GM19397 (cell line): Measurements from ENCODE around the gene PCDHB11.
"Not testable (repeated sequence)": the region's sequence is repeated elsewhere in the genome, so short reads cannot be mapped to it uniquely, and the experiment has no call there.

ENCODE experiments used
- ATAC-seq: cut with Tn5 transposase; IDR thresholded peaks from one replicate; pipeline ENCODE4 v1.9.1; 2021; ENCODE audit warnings: mild to moderate bottlenecking, moderate library complexity; ENCODE audit not compliant: unreplicated experiment

PCDHB11 gene

DNA sequence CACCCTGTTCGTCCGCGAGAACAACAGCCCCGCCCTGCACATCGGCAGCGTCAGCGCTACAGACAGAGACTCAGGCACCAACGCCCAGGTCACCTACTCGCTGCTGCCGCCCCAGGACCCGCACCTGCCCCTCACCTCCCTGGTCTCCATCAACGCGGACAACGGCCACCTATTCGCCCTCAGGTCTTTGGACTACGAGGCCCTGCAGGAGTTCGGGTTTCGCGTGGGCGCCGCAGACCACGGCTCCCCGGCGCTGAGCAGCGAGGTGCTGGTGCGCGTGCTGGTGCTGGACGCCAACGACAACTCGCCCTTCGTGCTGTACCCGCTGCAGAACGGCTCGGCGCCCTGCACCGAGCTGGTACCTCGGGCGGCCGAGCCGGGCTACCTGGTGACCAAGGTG lies 36.5 kb downstream of the PCDHB11 start:
- ATAC-seq, result not testable (repeated sequence)

DNA sequence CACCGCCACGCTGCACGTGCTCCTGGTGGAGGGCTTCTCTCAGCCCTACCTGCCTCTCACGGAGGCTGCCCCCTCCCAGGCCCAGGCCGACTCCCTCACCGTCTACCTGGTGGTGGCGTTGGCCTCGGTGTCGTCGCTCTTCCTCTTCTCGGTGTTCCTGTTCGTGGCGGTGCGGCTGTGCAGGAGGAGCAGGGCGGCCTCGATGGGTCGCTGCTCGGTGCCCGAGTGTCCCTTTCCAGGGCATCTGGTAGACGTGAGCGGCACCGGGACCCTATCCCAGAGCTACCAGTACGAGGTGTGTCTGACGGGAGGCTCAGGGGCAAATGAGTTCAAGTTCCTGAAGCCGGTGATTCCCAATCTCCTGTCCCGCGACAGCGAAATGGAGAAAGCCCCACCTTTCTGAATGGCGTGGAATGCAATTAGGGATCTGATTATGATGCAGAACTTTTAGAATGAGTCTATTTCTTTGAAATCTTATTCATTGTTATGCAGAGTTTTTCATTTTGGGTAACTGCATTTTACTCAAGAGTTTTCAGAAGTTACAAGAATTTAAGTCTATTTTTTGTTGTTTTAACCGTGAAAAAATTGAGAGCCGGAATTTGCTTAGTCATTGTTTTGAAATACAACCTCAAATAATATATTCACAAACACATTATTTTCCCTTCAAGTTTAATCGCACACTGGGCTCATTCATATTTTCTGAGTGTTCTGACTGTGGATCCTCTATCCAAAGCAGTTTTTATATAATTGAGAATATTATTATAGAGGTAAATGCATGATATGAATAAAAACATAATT lies 37.3 kb downstream of the PCDHB11 start:
- ATAC-seq, result no peak

GRCh38 chr5:141241496-141241895 lies 42.1 kb downstream of the PCDHB11 start:
- ATAC-seq, result no peak

GRCh38 chr5:141245250-141245717 lies 45.9 kb downstream of the PCDHB11 start, which contains the start of gene PCDHB15:
Gene PCDHB15, plus strand, starts transcription at chr5:141245395. Its CDS starts 184 bp downstream, at chr5:141245579.
- ATAC-seq, result no peak

DNA sequence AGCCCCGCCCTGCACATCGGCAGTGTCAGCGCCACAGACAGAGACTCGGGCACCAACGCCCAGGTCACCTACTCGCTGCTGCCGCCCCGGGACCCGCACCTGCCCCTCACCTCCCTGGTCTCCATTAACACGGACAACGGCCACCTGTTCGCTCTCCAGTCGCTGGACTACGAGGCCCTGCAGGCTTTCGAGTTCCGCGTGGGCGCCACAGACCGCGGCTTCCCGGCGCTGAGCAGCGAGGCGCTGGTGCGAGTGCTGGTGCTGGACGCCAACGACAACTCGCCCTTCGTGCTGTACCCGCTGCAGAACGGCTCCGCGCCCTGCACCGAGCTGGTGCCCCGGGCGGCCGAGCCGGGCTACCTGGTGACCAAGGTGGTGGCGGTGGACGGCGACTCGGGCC lies 47.5 kb downstream of the PCDHB11 start:
- ATAC-seq, result not testable (repeated sequence)

GRCh38 chr5:141247434-141247833 lies 48.0 kb downstream of the PCDHB11 start:
- not testable (repeated sequence) for ATAC-seq

GRCh38 chr5:141250576-141250975 lies 51.1 kb downstream of the PCDHB11 start:
- no peak for ATAC-seq
